Stromal cell of bone marrow (primary cell): ENCODE measurements around the gene IL5RA.

Experiments
- DNase-seq: peaks from one replicate; pipeline ENCODE4 v3.0.0-alpha.2; 2012; ENCODE audit warnings: low read depth

IL5RA gene

DNA sequence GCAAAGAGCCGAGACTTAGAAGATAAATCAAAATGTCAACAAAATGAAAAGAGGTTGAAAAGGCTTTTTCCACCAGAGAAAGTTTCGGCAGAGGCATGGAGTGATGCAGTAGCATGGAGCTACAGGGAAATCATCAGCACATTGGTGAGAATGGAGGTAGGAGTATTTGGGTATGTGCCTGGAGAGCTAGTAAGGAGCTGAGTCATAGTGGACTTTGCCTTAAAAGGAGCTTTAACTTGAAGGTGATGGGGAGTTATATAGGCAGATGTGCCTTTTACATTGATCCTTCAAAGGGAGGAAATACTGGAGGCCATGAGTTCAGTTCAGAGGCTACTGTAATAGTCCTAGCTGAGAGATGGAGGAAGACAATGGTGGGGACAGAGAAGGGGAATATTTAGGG lies 44.3 kb downstream of the IL5RA start:
- DNase-seq: no peak

DNA sequence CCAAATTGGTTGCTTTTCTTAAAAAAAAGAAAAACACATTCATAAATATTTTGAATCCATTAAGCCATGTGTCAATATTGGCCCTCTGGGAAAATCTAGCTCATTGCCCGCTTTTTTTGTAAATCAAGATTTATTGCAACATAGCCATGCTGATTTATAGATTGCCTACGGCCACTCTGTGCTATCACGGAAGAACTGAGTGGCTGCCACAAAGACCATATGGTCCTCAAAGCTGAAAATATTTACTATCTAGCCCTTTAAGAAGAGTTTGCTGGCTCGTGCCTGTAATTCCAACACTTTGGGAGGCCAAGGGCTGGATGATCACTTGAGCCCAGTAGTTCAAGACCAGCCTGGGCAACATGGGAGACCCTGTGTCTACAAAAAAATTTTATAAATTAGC lies 45.9 kb downstream of the IL5RA start:
- DNase-seq: no peak

DNA sequence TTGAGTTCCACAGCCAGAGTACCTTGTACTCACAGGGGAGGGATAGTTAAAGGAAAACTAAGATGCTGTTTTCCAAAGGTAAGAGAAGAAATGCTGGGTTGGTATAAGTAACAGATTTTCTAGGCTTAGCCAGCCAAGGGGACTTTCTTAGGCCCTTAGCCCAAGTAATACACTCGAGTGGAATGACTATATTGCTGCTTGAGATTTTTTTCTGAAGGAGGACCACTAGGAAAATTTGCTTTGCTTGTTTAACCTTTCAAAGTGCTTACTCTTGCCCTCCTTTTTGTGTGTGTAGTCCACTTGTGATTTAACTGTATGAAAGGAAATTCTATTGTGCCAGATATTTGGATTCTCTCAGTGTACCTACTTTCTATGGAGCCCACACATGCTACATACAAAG lies 50.5 kb downstream of the IL5RA start:
- DNase-seq: no peak

DNA sequence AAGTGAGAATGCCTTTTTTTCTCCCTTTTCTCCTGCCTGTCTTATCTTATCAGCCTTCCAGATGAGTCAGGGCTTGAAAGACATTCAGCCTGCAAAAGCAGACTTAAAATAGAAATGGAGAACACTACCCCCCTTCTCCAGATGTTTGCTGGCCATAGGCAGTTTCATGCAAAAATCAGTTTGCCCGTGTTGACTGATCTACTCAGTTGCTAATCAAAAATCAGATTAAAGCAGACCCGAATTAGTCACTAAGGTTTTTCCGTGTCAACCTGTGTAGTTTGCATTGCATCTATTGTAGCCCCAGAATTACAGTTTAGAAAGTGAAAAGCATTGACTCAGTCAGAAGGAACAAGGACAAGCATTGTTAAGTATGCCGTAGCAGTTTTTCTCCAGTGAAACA lies 56.2 kb downstream of the IL5RA start:
- DNase-seq: no peak

DNA sequence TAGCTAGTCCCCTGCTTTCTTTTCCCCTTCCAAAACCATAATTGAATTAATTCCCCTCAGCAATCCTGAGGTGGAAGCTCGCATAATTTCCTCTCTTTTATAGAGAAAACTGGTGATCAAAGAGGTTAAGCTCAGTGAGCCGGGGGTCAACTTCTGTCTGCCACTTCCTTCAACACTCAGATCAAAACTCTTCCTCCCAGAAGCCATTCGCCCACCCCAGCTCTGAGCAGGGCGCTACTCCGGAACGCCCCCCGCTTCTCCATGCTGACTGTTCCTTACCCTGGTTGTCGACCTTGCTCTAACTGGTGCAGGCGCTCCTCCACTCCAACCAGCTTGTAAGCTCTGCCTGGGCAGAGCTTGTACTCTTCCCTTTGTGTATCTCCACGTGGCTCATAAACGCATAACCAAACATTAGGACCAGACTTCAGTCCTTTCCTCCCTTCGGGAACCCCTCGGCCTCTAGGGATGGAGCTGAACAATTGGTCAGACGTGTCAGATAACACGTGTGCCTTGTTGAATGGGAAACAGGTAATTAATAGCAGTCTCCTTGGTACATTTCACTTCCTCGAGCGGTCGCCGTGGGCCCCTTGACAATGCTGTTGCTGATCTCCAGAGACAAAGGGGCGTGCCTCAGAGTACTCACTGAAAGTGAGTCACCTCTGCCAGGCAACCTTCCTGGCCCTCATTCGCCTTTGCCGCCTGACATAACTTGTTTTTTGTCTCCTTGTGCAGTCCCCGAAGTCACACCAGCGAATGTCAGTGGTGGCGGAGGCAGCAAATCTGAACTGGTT lies 71.8 kb downstream of the IL5RA start:
- DNase-seq: no peak

DNA sequence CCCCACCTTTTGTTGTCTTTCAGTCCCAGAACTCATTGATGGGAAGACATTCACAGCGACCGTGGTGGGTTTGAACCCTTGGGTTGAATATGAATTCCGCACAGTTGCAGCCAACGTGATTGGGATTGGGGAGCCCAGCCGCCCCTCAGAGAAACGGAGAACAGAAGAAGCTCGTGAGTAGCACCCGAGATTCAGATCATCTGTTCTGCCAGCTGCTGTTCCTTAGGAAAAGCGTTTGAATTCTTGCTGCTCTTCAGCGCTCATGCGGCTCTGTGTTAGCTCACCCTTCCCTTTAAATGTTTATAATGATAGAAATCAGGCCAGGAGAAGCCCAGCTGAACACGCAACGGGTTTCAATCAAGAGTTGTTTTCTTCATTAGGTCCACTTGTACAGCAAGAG lies 73.0 kb downstream of the IL5RA start:
- DNase-seq: no peak

DNA sequence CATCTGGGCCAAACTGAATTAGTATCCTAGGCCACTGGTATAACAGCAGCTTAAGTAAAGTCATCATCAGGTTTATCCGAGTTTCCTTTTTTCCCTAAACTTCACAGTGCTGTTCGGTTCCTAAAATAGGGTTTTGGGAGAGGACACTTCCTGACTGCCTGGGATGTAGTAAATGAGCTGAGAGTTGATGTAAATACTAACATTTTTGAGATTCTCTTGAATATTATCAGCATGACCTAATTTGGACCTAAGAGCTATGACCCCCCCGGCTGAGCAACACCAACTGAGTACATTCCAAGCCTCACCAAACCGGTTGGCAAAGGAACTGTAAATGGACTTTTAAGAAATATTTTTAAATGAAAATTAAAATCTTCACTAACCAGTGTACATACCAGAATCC lies 78.8 kb downstream of the IL5RA start:
- no peak for DNase-seq

DNA sequence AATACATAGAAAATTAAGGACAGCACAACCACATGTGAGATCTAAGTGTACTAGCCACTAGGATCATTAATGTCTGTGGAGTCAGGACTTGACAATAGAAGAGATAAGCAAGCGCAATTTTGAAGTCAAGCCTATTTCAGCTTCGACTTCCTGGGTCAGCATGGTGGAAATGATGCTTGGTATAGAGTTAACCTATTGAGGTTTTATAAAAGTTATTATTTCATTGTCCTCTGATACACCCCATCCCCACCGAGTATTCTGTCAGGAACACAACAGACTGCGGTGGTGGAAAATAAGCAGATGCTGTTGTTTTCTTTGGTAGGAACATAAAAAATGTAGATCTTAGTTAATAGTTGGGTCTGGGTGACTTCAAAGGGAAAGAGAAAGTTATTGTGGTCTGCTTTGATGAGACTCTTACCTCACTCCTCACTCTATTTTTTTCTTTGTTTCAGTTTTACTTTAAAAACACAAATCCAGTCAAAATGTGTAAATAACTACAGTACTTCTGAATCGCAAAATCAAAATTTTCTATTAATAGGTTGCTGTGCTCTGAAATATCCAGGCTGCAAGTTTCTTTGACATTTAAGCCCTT lies 82.1 kb downstream of the IL5RA start:
- DNase-seq: no peak

DNA sequence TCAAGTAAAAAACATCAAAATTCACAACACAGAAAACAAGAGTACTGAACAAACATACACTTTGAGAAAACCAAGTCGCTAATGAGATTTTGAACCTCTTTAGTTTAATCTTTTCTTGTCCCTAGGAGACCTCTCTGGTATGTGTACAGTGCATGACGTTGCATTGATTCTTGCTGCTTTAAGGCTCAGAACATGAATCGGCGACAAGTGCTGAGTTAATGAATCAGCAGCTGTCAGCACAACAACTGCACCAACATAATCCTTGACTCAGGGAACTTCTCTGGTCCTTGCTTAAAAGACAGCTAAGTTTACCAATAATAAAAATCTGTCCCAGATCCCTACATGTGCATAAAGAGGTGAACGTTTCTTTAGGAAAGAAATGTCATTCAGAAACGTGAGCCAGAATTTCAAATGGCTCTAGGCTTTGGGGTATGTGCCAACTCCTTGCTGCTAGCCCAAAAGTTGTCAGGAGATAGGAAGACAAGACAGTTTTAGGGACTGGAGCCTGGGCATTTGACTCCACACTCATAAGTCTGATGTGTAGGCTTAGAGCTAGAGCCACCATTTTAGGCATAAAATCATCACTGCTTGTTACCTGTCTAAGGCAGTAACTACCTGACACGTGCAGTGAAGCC lies 86.9 kb downstream of the IL5RA start:
- DNase-seq: no peak

DNA sequence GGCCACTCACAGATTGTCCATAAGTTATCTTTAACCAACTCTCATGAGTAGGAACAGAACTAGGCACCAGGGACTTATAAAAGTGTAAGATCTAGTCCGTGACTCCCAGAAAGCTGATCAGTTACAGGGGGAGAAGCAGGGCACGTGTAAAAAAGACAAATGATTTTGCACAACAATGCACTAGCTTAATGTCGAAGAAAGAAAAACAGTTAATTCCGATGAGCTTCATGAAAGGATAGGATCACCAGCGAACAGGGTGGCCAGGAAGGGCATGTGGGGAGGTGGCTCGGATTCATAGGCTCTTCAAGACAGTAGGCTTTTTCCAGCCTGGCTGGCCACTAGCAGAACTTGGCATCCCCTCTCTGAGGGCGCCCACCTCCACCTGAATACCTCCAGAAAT lies 90.0 kb downstream of the IL5RA start:
- no peak for DNase-seq
